HCT116 (cell line): ENCODE results near the gene DCLK3. TPM values are rescaled to one million over a fixed set of nuclear protein-coding genes. Genes with fewer than 3 reads are reported as not detected.

Source experiments
- ATAC-seq: fragments of 200-7000 bp; cut with Tn5 transposase; 2 replicates; pipeline ENCODE4 v1.9.1; 2020; ENCODE audit warnings: mild to moderate bottlenecking, moderate library complexity
- BruUV-seq: library from RNA; stranded (reverse); fragments of 400-500 nt; replicated peaks from 2 replicates; lab custom pipeline; 2021; lab: Mats Ljungman, UMichigan
- CTCF ChIA-PET: fragments of 300-600 bp; sonication (Branson Sonifier 250); formaldehyde crosslinking; loops from one replicate; lab custom pipeline; 2021; ENCODE audit warnings: antibody characterized with exemption; lab: Charles Lee
- POLR2A ChIA-PET: fragments of 300-600, 350-600 bp; sonication (Branson Sonifier 250); formaldehyde crosslinking; loops from one replicate; lab custom pipeline; 2021; ENCODE audit warnings: antibody characterized with exemption; lab: Charles Lee
- RAD21 ChIA-PET, 2 experiments: fragments of 300-600 bp; sonication (Branson Sonifier 250); formaldehyde crosslinking; loops; one replicate each; lab custom pipeline; 2023; ENCODE audit warnings: low total read pairs in 2 of 2; ENCODE audit not compliant: uncharacterized antibody in 2 of 2, unreplicated experiment in 2 of 2, low non-redundant PET in 1 of 2; lab: Charles Lee
- DNase-seq: peaks from one replicate; pipeline ENCODE4 v3.0.0-alpha.2; 2010; ENCODE audit warnings: low read depth, low spot score
- H2AFZ ChIP-seq: fragments of 200-600 bp; shearing (Covaris generic), sonication (generic); 2 replicates; pipeline ENCODE4 v1.6.1; 2017; ENCODE audit warnings: low read depth, mixed run types, mixed read lengths, antibody characterized with exemption, low read length; ENCODE audit not compliant: poor library complexity, severe bottlenecking
- H3K27ac ChIP-seq: 2 replicates; pipeline ENCODE4 v1.5.1; 2012; ENCODE audit warnings: low read depth, low read length
- H3K27me3 ChIP-seq: fragments of 200-600 bp; sonication (generic); 2 replicates; pipeline ENCODE4 v1.6.1; 2016; ENCODE audit warnings: mixed run types, low read length, mixed read lengths; ENCODE audit not compliant: insufficient read depth
- H3K36me3 ChIP-seq, 2 experiments: fragments of 200-500 bp in 1 of 2; fragments of 200-600 bp in 1 of 2; sonication (Bioruptor generic) in 1 of 2; sonication (generic) in 1 of 2; 2 replicates each; pipeline versions ENCODE4 v1.5.1 to v1.6.1; 2014 to 2016; ENCODE audit warnings: low read length in 2 of 2, inconsistent platforms in 1 of 2, mixed read lengths in 1 of 2, mixed run types in 1 of 2; ENCODE audit not compliant: insufficient read depth in 2 of 2, control insufficient read depth in 1 of 2
- H3K4me1 ChIP-seq, 2 experiments: fragments of 200-600 bp in 1 of 2; sonication (generic) in 1 of 2; 2 replicates each; pipeline versions ENCODE4 v1.5.1 to v1.6.1; 2012 to 2017; ENCODE audit warnings: low read length in 2 of 2, inconsistent platforms in 1 of 2, mild to moderate bottlenecking in 1 of 2, mixed read lengths in 1 of 2, mixed run types in 1 of 2, moderate library complexity in 1 of 2; ENCODE audit not compliant: insufficient read depth in 2 of 2, control insufficient read depth in 1 of 2
- H3K4me2 ChIP-seq: fragments of 200-600 bp; sonication (generic); 2 replicates; pipeline ENCODE4 v1.6.1; 2017; ENCODE audit warnings: mixed run types, low read length, mixed read lengths
- H3K4me3 ChIP-seq, 2 experiments: fragments of 200-600 bp in 1 of 2; sonication (generic) in 1 of 2; replicated peaks in 1 of 2; 2 replicates each; pipeline ENCODE4 v1.5.1; 2011 to 2016; ENCODE audit warnings: low read length in 2 of 2, control low read depth in 1 of 2, low read depth in 1 of 2, mild to moderate bottlenecking in 1 of 2, mixed read lengths in 1 of 2, mixed run types in 1 of 2
- H3K79me2 ChIP-seq: fragments of 200-600 bp; sonication (generic); 2 replicates; pipeline ENCODE4 v1.6.1; 2017; ENCODE audit warnings: mild to moderate bottlenecking, mixed run types, low read length, moderate library complexity, mixed read lengths; ENCODE audit not compliant: insufficient read depth
- H3K9ac ChIP-seq: fragments of 200-600 bp; sonication (generic); 2 replicates; pipeline ENCODE4 v1.6.1; 2016; ENCODE audit warnings: low read length, mixed read lengths
- H3K9me2 ChIP-seq: fragments of 200-600 bp; sonication (generic), shearing (Covaris generic); 2 replicates; pipeline ENCODE4 v1.6.1; 2017; ENCODE audit warnings: mixed run types, mild to moderate bottlenecking, moderate library complexity; ENCODE audit not compliant: insufficient read depth
- H3K9me3 ChIP-seq, 2 experiments: fragments of 200-500 bp in 1 of 2; fragments of 200-600 bp in 1 of 2; sonication (Bioruptor generic) in 1 of 2; sonication (generic) in 1 of 2; 2 replicates each; pipeline ENCODE4 v1.6.1; 2014 to 2017; ENCODE audit warnings: low read length in 2 of 2, mixed read lengths in 2 of 2, inconsistent platforms in 1 of 2, low read depth in 1 of 2, mild to moderate bottlenecking in 1 of 2, mixed run types in 1 of 2, moderate library complexity in 1 of 2; ENCODE audit not compliant: control insufficient read depth in 1 of 2, insufficient read depth in 1 of 2
- H4K20me1 ChIP-seq: fragments of 200-600 bp; sonication (generic), shearing (Covaris generic); 2 replicates; pipeline ENCODE4 v1.6.1; 2017; ENCODE audit warnings: mixed run types, mild to moderate bottlenecking, moderate library complexity; ENCODE audit not compliant: insufficient read depth
- RAD21 ChIP-seq: IDR thresholded peaks from 2 replicates; pipeline ENCODE4 v1.6.1; 2012; ENCODE audit warnings: low read depth, mild to moderate bottlenecking
- SP1 ChIP-seq: IDR thresholded peaks from 2 replicates; pipeline ENCODE4 v1.6.1; 2012; ENCODE audit warnings: low read depth
- SRF ChIP-seq: IDR thresholded peaks from 2 replicates; pipeline ENCODE4 v1.6.1; 2012; ENCODE audit warnings: low read depth
- TCF7L2 ChIP-seq: IDR thresholded peaks from 2 replicates; pipeline ENCODE4 v1.7.0; 2011; ENCODE audit warnings: borderline replicate concordance, inconsistent platforms; ENCODE audit not compliant: insufficient read depth, insufficient read length; ENCODE audit errors: extremely low read depth
- ZBTB33 ChIP-seq: IDR thresholded peaks from 2 replicates; pipeline ENCODE4 v1.6.1; 2011; ENCODE audit warnings: mild to moderate bottlenecking, low read length, moderate library complexity; ENCODE audit not compliant: insufficient replicate concordance; ENCODE audit errors: extremely low read depth
- intact Hi-C: fragments of 100-400 bp; cut with micrococcal nuclease; formaldehyde crosslinking; loops from 2 replicates; pipeline ENCODE4 v1.10.0; 2022
- total RNA-seq: library from RNA; stranded (reverse); gene quantifications from one replicate; pipeline ENCODE4 v1.2.1, GENCODE V29; 2021; ENCODE audit not compliant: unreplicated experiment

The DCLK3 gene
- total RNA-seq, 1 experiment from 2014 or later: not detected

GRCh38 chr3:36762918-36763849, 1.2 kb downstream of the DCLK3 start:
- no TSS peak for BruUV-seq
- intact Hi-C loops: no loop called here
- Histone ChIP-seq H3K9me2 (no peaks in the 10 kb centered on the region), H3K4me2 (no peak overlapping the region), H3K36me3 (no peaks in the 10 kb centered on the region), H4K20me1 (no peaks in the 10 kb centered on the region), H3K27ac (no peak overlapping the region), H3K4me1 (no peaks in the 10 kb centered on the region), H3K9me3 (no peaks in the 10 kb centered on the region), H3K27me3 (peaks cover 64% of the 10 kb centered on the region), H3K79me2 (no peaks in the 10 kb centered on the region), H2AFZ (no peak overlapping the region), H3K4me3 (no peak overlapping the region), H3K9ac (no peak overlapping the region)
- ATAC-seq (no peak), DNase-seq (no peak)
- POLR2A ChIA-PET: no interaction called here
- RAD21 ChIA-PET: no interaction called here
- CTCF ChIA-PET: no interaction called here
- TF ChIP-seq SP1 (no peak), ZBTB33 (no peak)

GRCh38 chr3:36761779-36762178, 2.6 kb downstream of the DCLK3 start:
- ATAC-seq (no peak), DNase-seq (no peak)
- Histone ChIP-seq H2AFZ (no peak overlapping the region), H3K9ac (no peak overlapping the region), H3K4me2 (no peak overlapping the region), H3K4me1 (no peaks in the 10 kb centered on the region), H3K36me3 (no peaks in the 10 kb centered on the region), H3K9me2 (no peaks in the 10 kb centered on the region), H3K4me3 (no peak overlapping the region), H3K79me2 (no peaks in the 10 kb centered on the region), H3K27me3 (peaks cover 58% of the 10 kb centered on the region), H4K20me1 (no peaks in the 10 kb centered on the region), H3K9me3 (no peaks in the 10 kb centered on the region), H3K27ac (no peak overlapping the region)
- BruUV-seq: no TSS peak
- POLR2A ChIA-PET: no interaction called here
- RAD21 ChIA-PET: no interaction called here
- intact Hi-C loops: no loop called here
- TF ChIP-seq SRF (no peak), TCF7L2 (no peak), RAD21 (no peak), SP1 (no peak)
- CTCF ChIA-PET: no interaction called here
